ENCODE measurements around the gene DOCK2. TPM values are rescaled to one million over a fixed set of nuclear protein-coding genes. Genes with fewer than 3 reads are reported as not detected.

Gene DOCK2
- polyA plus RNA-seq, 3 donors: 57.5 to 178 (median 115) TPM

GRCh38 chr5:169631360-169631759, 5.7 kb upstream of the DOCK2 start:
- Mint-ChIP-seq H3K27me3 (ENCODE audit: low read depth in 3 of 3) (peaks cover 0 to 2% (median 0%) of the 10 kb centered on the region in 3 donors), H3K36me3 (no peaks in the 10 kb centered on the region), H3K27ac (peak overlapping the region in 1 of 7 donors; percentile 15), H3K4me1 (peaks cover 11% of the 10 kb centered on the region), H3K4me3 (no peak overlapping the region), H3K9me3 (peaks cover 0 to 3% (median 0%) of the 10 kb centered on the region in 7 donors)
- Histone ChIP-seq H3K4me3 (replicated peaks in 1 of 3; ENCODE audit: low read depth in 2 of 3, low read length in 3 of 3) (no peak overlapping the region), H3K9ac (ENCODE audit: insufficient read depth, low read length, poor library complexity, severe bottlenecking) (no peak overlapping the region), H3K27ac (ENCODE audit: low read depth in 1 of 2, low read length in 2 of 2) (no peak overlapping the region), H4K20me1 (ENCODE audit: insufficient read depth, low read length) (no peaks in the 10 kb centered on the region), H3K4me2 (replicated peaks; ENCODE audit: extremely low read depth, low read length, poor library complexity, severe bottlenecking) (no peak overlapping the region), H3K79me2 (ENCODE audit: insufficient read depth, low read length) (peaks cover 2% of the 10 kb centered on the region), H3K9me3 (replicated peaks in 1 of 2; ENCODE audit: control insufficient read depth in 1 of 2, insufficient read depth in 1 of 2, low read length in 2 of 2) (no peaks in the 10 kb centered on the region), H3K27me3 (ENCODE audit: control insufficient read depth in 2 of 2, insufficient read depth in 2 of 2, low read length in 2 of 2) (no peaks in the 10 kb centered on the region), H3K4me1 (ENCODE audit: control insufficient read depth in 1 of 2, insufficient read depth in 2 of 2, low read length in 2 of 2) (peaks cover 4 to 5% of the 10 kb centered on the region in 2 donors), H3K36me3 (replicated peaks in 1 of 2; ENCODE audit: control insufficient read depth in 1 of 2, insufficient read depth in 2 of 2, low read length in 2 of 2) (no peaks in the 10 kb centered on the region), H2AFZ (ENCODE audit: insufficient read depth, low read depth, low read length, poor library complexity, severe bottlenecking) (no peak overlapping the region)
- intact Hi-C loops (cut with micrococcal nuclease): no loop called here
- TF ChIP-seq CTCF (IDR thresholded peaks at IDR 0.05): no peak
- no CpG with 5 or more reads among the region's 4 CpGs for WGBS (ENCODE audit: insufficient coverage)
- no peak for DNase-seq

- H3K4me1 ChIP-seq (ENCODE audit: control insufficient read depth in 1 of 2, insufficient read depth in 2 of 2, low read length in 2 of 2): peaks cover 13 to 17% of the 10 kb centered on the region in 2 donors
- no CpG with 5 or more reads among the region's 1 CpG for WGBS (ENCODE audit: insufficient coverage)
- no peak overlapping the region for H3K4me3 ChIP-seq (replicated peaks in 1 of 3; ENCODE audit: low read depth in 2 of 3, low read length in 3 of 3)
- Mint-ChIP-seq H3K36me3 (no peaks in the 10 kb centered on the region), H3K4me1 (peaks cover 19% of the 10 kb centered on the region), H3K4me3 (no peak overlapping the region), H3K9me3 (peaks cover 0 to 3% (median 0%) of the 10 kb centered on the region in 7 donors), H3K27me3 (ENCODE audit: low read depth in 3 of 3) (peaks cover 0 to 2% (median 0%) of the 10 kb centered on the region in 3 donors), H3K27ac (no peak overlapping the region)
- H3K79me2 ChIP-seq (ENCODE audit: insufficient read depth, low read length): peaks cover 18% of the 10 kb centered on the region
- peaks cover 2% of the 10 kb centered on the region for H4K20me1 ChIP-seq (ENCODE audit: insufficient read depth, low read length)
- no peaks in the 10 kb centered on the region for H3K36me3 ChIP-seq (replicated peaks in 1 of 2; ENCODE audit: control insufficient read depth in 1 of 2, insufficient read depth in 2 of 2, low read length in 2 of 2)
- no peak overlapping the region for H3K9ac ChIP-seq (ENCODE audit: insufficient read depth, low read length, poor library complexity, severe bottlenecking)
- intact Hi-C loops (cut with micrococcal nuclease): no loop called here
- H3K27me3 ChIP-seq (ENCODE audit: control insufficient read depth in 2 of 2, insufficient read depth in 2 of 2, low read length in 2 of 2): no peaks in the 10 kb centered on the region
- no peaks in the 10 kb centered on the region for H3K9me3 ChIP-seq (replicated peaks in 1 of 2; ENCODE audit: control insufficient read depth in 1 of 2, insufficient read depth in 1 of 2, low read length in 2 of 2)
- no peak overlapping the region for H2AFZ ChIP-seq (ENCODE audit: insufficient read depth, low read depth, low read length, poor library complexity, severe bottlenecking)
- H3K27ac ChIP-seq (ENCODE audit: low read depth in 1 of 2, low read length in 2 of 2): no peak overlapping the region
- no peak for TF ChIP-seq CTCF (IDR thresholded peaks at IDR 0.05)
- DNase-seq: no peak
- H3K4me2 ChIP-seq (replicated peaks; ENCODE audit: extremely low read depth, low read length, poor library complexity, severe bottlenecking): no peak overlapping the region
Measured at GRCh38 chr5:169632946-169633345, 4.1 kb upstream of the DOCK2 start.

All from CD14-positive monocyte (primary cell).